HCT116 (cell line): ENCODE measurements around the gene THSD8. TPM values are rescaled to one million over a fixed set of nuclear protein-coding genes. Genes with fewer than 3 reads are reported as not detected.

Experiments
- ATAC-seq: fragments of 200-7000 bp; cut with Tn5 transposase; 2 replicates; pipeline ENCODE4 v1.9.1; 2020; ENCODE audit warnings: mild to moderate bottlenecking, moderate library complexity
- BruUV-seq: library from RNA; stranded (reverse); fragments of 400-500 nt; replicated peaks from 2 replicates; lab custom pipeline; 2021; lab: Mats Ljungman, UMichigan
- CTCF ChIA-PET: fragments of 300-600 bp; sonication (Branson Sonifier 250); formaldehyde crosslinking; loops from one replicate; lab custom pipeline; 2021; ENCODE audit warnings: antibody characterized with exemption; lab: Charles Lee
- POLR2A ChIA-PET: fragments of 300-600, 350-600 bp; sonication (Branson Sonifier 250); formaldehyde crosslinking; loops from one replicate; lab custom pipeline; 2021; ENCODE audit warnings: antibody characterized with exemption; lab: Charles Lee
- RAD21 ChIA-PET, 2 experiments: fragments of 300-600 bp; sonication (Branson Sonifier 250); formaldehyde crosslinking; loops; one replicate each; lab custom pipeline; 2023; ENCODE audit warnings: low total read pairs in 2 of 2; ENCODE audit not compliant: uncharacterized antibody in 2 of 2, unreplicated experiment in 2 of 2, low non-redundant PET in 1 of 2; lab: Charles Lee
- DNase-seq: peaks from one replicate; pipeline ENCODE4 v3.0.0-alpha.2; 2010; ENCODE audit warnings: low read depth, low spot score
- H2AFZ ChIP-seq: fragments of 200-600 bp; shearing (Covaris generic), sonication (generic); 2 replicates; pipeline ENCODE4 v1.6.1; 2017; ENCODE audit warnings: low read depth, mixed run types, mixed read lengths, antibody characterized with exemption, low read length; ENCODE audit not compliant: poor library complexity, severe bottlenecking
- H3K27ac ChIP-seq: 2 replicates; pipeline ENCODE4 v1.5.1; 2012; ENCODE audit warnings: low read depth, low read length
- H3K27me3 ChIP-seq: fragments of 200-600 bp; sonication (generic); 2 replicates; pipeline ENCODE4 v1.6.1; 2016; ENCODE audit warnings: mixed run types, low read length, mixed read lengths; ENCODE audit not compliant: insufficient read depth
- H3K36me3 ChIP-seq, 2 experiments: fragments of 200-500 bp in 1 of 2; fragments of 200-600 bp in 1 of 2; sonication (Bioruptor generic) in 1 of 2; sonication (generic) in 1 of 2; 2 replicates each; pipeline versions ENCODE4 v1.5.1 to v1.6.1; 2014 to 2016; ENCODE audit warnings: low read length in 2 of 2, inconsistent platforms in 1 of 2, mixed read lengths in 1 of 2, mixed run types in 1 of 2; ENCODE audit not compliant: insufficient read depth in 2 of 2, control insufficient read depth in 1 of 2
- H3K4me1 ChIP-seq, 2 experiments: fragments of 200-600 bp in 1 of 2; sonication (generic) in 1 of 2; 2 replicates each; pipeline versions ENCODE4 v1.5.1 to v1.6.1; 2012 to 2017; ENCODE audit warnings: low read length in 2 of 2, inconsistent platforms in 1 of 2, mild to moderate bottlenecking in 1 of 2, mixed read lengths in 1 of 2, mixed run types in 1 of 2, moderate library complexity in 1 of 2; ENCODE audit not compliant: insufficient read depth in 2 of 2, control insufficient read depth in 1 of 2
- H3K4me2 ChIP-seq: fragments of 200-600 bp; sonication (generic); 2 replicates; pipeline ENCODE4 v1.6.1; 2017; ENCODE audit warnings: mixed run types, low read length, mixed read lengths
- H3K4me3 ChIP-seq, 2 experiments: fragments of 200-600 bp in 1 of 2; sonication (generic) in 1 of 2; replicated peaks in 1 of 2; 2 replicates each; pipeline ENCODE4 v1.5.1; 2011 to 2016; ENCODE audit warnings: low read length in 2 of 2, control low read depth in 1 of 2, low read depth in 1 of 2, mild to moderate bottlenecking in 1 of 2, mixed read lengths in 1 of 2, mixed run types in 1 of 2
- H3K79me2 ChIP-seq: fragments of 200-600 bp; sonication (generic); 2 replicates; pipeline ENCODE4 v1.6.1; 2017; ENCODE audit warnings: mild to moderate bottlenecking, mixed run types, low read length, moderate library complexity, mixed read lengths; ENCODE audit not compliant: insufficient read depth
- H3K9ac ChIP-seq: fragments of 200-600 bp; sonication (generic); 2 replicates; pipeline ENCODE4 v1.6.1; 2016; ENCODE audit warnings: low read length, mixed read lengths
- H3K9me2 ChIP-seq: fragments of 200-600 bp; sonication (generic), shearing (Covaris generic); 2 replicates; pipeline ENCODE4 v1.6.1; 2017; ENCODE audit warnings: mixed run types, mild to moderate bottlenecking, moderate library complexity; ENCODE audit not compliant: insufficient read depth
- H3K9me3 ChIP-seq, 2 experiments: fragments of 200-500 bp in 1 of 2; fragments of 200-600 bp in 1 of 2; sonication (Bioruptor generic) in 1 of 2; sonication (generic) in 1 of 2; 2 replicates each; pipeline ENCODE4 v1.6.1; 2014 to 2017; ENCODE audit warnings: low read length in 2 of 2, mixed read lengths in 2 of 2, inconsistent platforms in 1 of 2, low read depth in 1 of 2, mild to moderate bottlenecking in 1 of 2, mixed run types in 1 of 2, moderate library complexity in 1 of 2; ENCODE audit not compliant: control insufficient read depth in 1 of 2, insufficient read depth in 1 of 2
- H4K20me1 ChIP-seq: fragments of 200-600 bp; sonication (generic), shearing (Covaris generic); 2 replicates; pipeline ENCODE4 v1.6.1; 2017; ENCODE audit warnings: mixed run types, mild to moderate bottlenecking, moderate library complexity; ENCODE audit not compliant: insufficient read depth
- CBX3 ChIP-seq: IDR thresholded peaks from 2 replicates; pipeline ENCODE4 v1.6.1; 2012; ENCODE audit warnings: low read depth
- POLR2AphosphoS5 ChIP-seq: IDR thresholded peaks from 2 replicates; pipeline ENCODE4 v1.6.1; 2011; ENCODE audit warnings: mild to moderate bottlenecking, low read depth, low read length, moderate library complexity
- RAD21 ChIP-seq: IDR thresholded peaks from 2 replicates; pipeline ENCODE4 v1.6.1; 2012; ENCODE audit warnings: low read depth, mild to moderate bottlenecking
- SIN3A ChIP-seq: IDR thresholded peaks from 2 replicates; pipeline ENCODE4 v1.6.1; 2012; ENCODE audit warnings: low read depth
- YY1 ChIP-seq: IDR thresholded peaks from 2 replicates; pipeline ENCODE4 v1.6.1; 2011; ENCODE audit warnings: low read length, low read depth, moderate library complexity, mild to moderate bottlenecking; ENCODE audit not compliant: insufficient replicate concordance; ENCODE audit errors: extremely low read depth
- intact Hi-C: fragments of 100-400 bp; cut with micrococcal nuclease; formaldehyde crosslinking; loops from 2 replicates; pipeline ENCODE4 v1.10.0; 2022
- total RNA-seq: library from RNA; stranded (reverse); gene quantifications from one replicate; pipeline ENCODE4 v1.2.1, GENCODE V29; 2021; ENCODE audit not compliant: unreplicated experiment
- TF ChIP-seq, protein P1 (sequence below), 3 experiments: fragments of 200-600 bp in 1 of 3; sonication (generic) in 1 of 3; IDR thresholded peaks in 2 of 3; conservative IDR thresholded peaks in 1 of 3; 2 replicates each; pipeline ENCODE4 v1.5.1; 2012 to 2017; ENCODE audit warnings: low read depth in 2 of 3, low read length in 2 of 3, antibody characterized with exemption in 1 of 3, borderline replicate concordance in 1 of 3, control low read depth in 1 of 3, mild to moderate bottlenecking in 1 of 3, mixed read lengths in 1 of 3, mixed run types in 1 of 3, moderate library complexity in 1 of 3; ENCODE audit not compliant: insufficient read depth in 1 of 3
- TF ChIP-seq, protein P2 (sequence below): IDR thresholded peaks from 2 replicates; pipeline ENCODE4 v1.6.1; 2012

THSD8 gene
- total RNA-seq, 1 experiment from 2014 or later = 33.3 TPM

DNA sequence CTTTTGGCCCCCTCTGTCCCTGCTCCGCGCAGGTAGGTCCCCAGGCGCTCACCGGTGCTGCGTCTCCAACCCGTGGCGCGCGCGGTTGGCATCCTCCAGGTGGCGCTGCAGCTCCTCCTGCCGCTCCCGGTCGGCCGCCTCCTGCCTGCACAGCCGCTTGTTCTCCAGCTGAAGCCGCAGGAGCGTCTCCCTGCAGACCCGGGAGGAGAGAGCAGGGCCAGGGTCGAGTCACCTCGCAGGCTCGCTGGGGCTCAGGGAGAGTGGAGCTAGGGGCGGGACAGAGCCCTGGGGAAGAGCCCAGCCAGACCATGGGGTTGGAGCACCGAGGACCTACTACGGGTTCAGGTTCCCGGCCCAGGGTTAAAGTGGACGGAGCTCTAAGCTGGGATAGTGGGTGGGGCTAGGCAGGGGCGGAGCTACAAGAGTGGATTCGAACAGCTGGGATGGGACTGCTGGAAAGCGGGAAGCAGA is 35.8 kb upstream of the THSD8 start:
- DNase-seq = no peak
- Histone ChIP-seq H4K20me1 (no peaks in the 10 kb centered on the region), H3K4me1 (peaks cover 2 to 11% of the 10 kb centered on the region in 2 experiments; a peak in 2 of 4 replicates), H3K4me3 (peak overlapping the region; percentile 43 to 58), H2AFZ (no peak overlapping the region), H3K27me3 (no peaks in the 10 kb centered on the region), H3K9me2 (no peaks in the 10 kb centered on the region), H3K9ac (peak overlapping the region; percentile 60), H3K27ac (peak overlapping the region; percentile 81), H3K4me2 (peak overlapping the region; percentile 93), H3K79me2 (no peaks in the 10 kb centered on the region), H3K9me3 (no peaks in the 10 kb centered on the region), H3K36me3 (peaks cover 14 to 20% of the 10 kb centered on the region in 2 experiments)
- ATAC-seq = peak; percentile 94
- ChIA-PET CTCF (interaction anchor here (0.8 to 4.5 kb wide), 21 partner anchors 9 to 199 kb away, joined by 3 to 123 read pairs (median 6); partner anchors contain the start of genes DNASE2, GET3, HOOK2 and JUNB), POLR2A (interaction anchor here (0.5 to 5.4 kb wide), 7 partner anchors 8 to 172 kb away, joined by 3 to 98 read pairs (median 4); partner anchors contain the start of gene JUNB), RAD21 (interaction anchor here (0.6 to 1.8 kb wide), 11 partner anchors 8 to 107 kb away, joined by 3 to 17 read pairs (median 3); no protein-coding TSS in a partner anchor)
- TF ChIP-seq, protein P1, sequence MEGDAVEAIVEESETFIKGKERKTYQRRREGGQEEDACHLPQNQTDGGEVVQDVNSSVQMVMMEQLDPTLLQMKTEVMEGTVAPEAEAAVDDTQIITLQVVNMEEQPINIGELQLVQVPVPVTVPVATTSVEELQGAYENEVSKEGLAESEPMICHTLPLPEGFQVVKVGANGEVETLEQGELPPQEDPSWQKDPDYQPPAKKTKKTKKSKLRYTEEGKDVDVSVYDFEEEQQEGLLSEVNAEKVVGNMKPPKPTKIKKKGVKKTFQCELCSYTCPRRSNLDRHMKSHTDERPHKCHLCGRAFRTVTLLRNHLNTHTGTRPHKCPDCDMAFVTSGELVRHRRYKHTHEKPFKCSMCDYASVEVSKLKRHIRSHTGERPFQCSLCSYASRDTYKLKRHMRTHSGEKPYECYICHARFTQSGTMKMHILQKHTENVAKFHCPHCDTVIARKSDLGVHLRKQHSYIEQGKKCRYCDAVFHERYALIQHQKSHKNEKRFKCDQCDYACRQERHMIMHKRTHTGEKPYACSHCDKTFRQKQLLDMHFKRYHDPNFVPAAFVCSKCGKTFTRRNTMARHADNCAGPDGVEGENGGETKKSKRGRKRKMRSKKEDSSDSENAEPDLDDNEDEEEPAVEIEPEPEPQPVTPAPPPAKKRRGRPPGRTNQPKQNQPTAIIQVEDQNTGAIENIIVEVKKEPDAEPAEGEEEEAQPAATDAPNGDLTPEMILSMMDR (IDR thresholded peaks at IDR 0.05 in 2 of 3, conservative IDR thresholded peaks at IDR 0.05 in 1 of 3; ENCODE audit: borderline replicate concordance in 1 of 3, insufficient read depth in 1 of 3, low read depth in 2 of 3, low read length in 2 of 3) = peak; percentile 80 to 95 (median 88)
- TF ChIP-seq POLR2AphosphoS5 (peak; percentile 50; the same call in 1 of the 2 replicates), CBX3 (no peak), YY1 (no peak), SIN3A (no peak), RAD21 (peak; percentile 88)
- TF ChIP-seq, protein P2, sequence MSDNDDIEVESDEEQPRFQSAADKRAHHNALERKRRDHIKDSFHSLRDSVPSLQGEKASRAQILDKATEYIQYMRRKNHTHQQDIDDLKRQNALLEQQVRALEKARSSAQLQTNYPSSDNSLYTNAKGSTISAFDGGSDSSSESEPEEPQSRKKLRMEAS = peak; percentile 43; the same call in 1 of the 2 replicates
- no TSS peak for BruUV-seq
- intact Hi-C loops = loop anchor here (1.0 kb wide), 1 partner anchor 30 kb away; no protein-coding TSS in a partner anchor
